ENCODE data around the gene PALM3. TPM values are rescaled to one million over a fixed set of nuclear protein-coding genes. Genes with fewer than 3 reads are reported as not detected.
A peak's percentile ranks its signal among the peaks of the same experiment; 100 is the strongest.

The PALM3 gene
- total RNA-seq, 1 experiment from 2014 or later: 21.8 TPM

- TSS peak; percentile 94 for BruUV-seq (replicated peaks)
- ChIA-PET POLR2A (ENCODE audit: low non-redundant PET) (no interaction called here), CTCF (no interaction called here)
- Histone ChIP-seq H3K27me3 (replicated peaks; ENCODE audit: insufficient read depth, low read depth, low read length, poor library complexity) (no peaks in the 10 kb centered on the region), H3K36me3 (ENCODE audit: insufficient read depth, low read length, poor library complexity, severe bottlenecking) (no peaks in the 10 kb centered on the region), H3K9me3 (ENCODE audit: low read depth, low read length, poor library complexity, severe bottlenecking) (no peaks in the 10 kb centered on the region), H3K4me1 (ENCODE audit: insufficient read depth, low read length, poor library complexity, severe bottlenecking) (peaks cover 3% of the 10 kb centered on the region), H3K4me3 (ENCODE audit: low read depth, low read length, poor library complexity, severe bottlenecking) (peak overlapping the region; percentile 73), H3K27ac (ENCODE audit: low read depth, low read length, poor library complexity, severe bottlenecking) (peak overlapping the region; percentile 84)
- DNase-seq (ENCODE audit: low spot score): peak; percentile 100
- intact Hi-C loops (cut with micrococcal nuclease; ENCODE audit: unreplicated experiment): no loop called here
- TF ChIP-seq CTCF (conservative IDR thresholded peaks at IDR 0.05; ENCODE audit: low read depth, low read length) (no peak), EZH2 (IDR thresholded peaks at IDR 0.05; ENCODE audit: borderline replicate concordance, low read depth, low read length, poor library complexity, severe bottlenecking) (no peak)
These were observed 19.3 kb upstream of the PALM3 start for GRCh38 chr19:14080887-14081796.

- POLR2A ChIA-PET (ENCODE audit: low non-redundant PET): no interaction called here
- Histone ChIP-seq H3K4me1 (ENCODE audit: insufficient read depth, low read length, poor library complexity, severe bottlenecking) (peaks cover 16% of the 10 kb centered on the region), H3K9me3 (ENCODE audit: low read depth, low read length, poor library complexity, severe bottlenecking) (no peaks in the 10 kb centered on the region), H3K27me3 (replicated peaks; ENCODE audit: insufficient read depth, low read depth, low read length, poor library complexity) (no peaks in the 10 kb centered on the region), H3K4me3 (ENCODE audit: low read depth, low read length, poor library complexity, severe bottlenecking) (no peak overlapping the region), H3K36me3 (ENCODE audit: insufficient read depth, low read length, poor library complexity, severe bottlenecking) (no peaks in the 10 kb centered on the region), H3K27ac (ENCODE audit: low read depth, low read length, poor library complexity, severe bottlenecking) (no peak overlapping the region)
- no TSS peak for BruUV-seq (replicated peaks)
- no peak for TF ChIP-seq EZH2 (IDR thresholded peaks at IDR 0.05; ENCODE audit: borderline replicate concordance, low read depth, low read length, poor library complexity, severe bottlenecking)
- TF ChIP-seq CTCF (conservative IDR thresholded peaks at IDR 0.05; ENCODE audit: low read depth, low read length): no peak
- DNase-seq (ENCODE audit: low spot score): no peak
- intact Hi-C loops (cut with micrococcal nuclease; ENCODE audit: unreplicated experiment): no loop called here
- CTCF ChIA-PET: no interaction called here
These were observed 16.5 kb upstream of the PALM3 start for GRCh38 chr19:14078411-14078810.

GRCh38 chr19:14073925-14074838, 12.3 kb upstream of the PALM3 start:
- no TSS peak for BruUV-seq (replicated peaks)
- TF ChIP-seq CTCF (conservative IDR thresholded peaks at IDR 0.05; ENCODE audit: low read depth, low read length): no peak
- TF ChIP-seq EZH2 (IDR thresholded peaks at IDR 0.05; ENCODE audit: borderline replicate concordance, low read depth, low read length, poor library complexity, severe bottlenecking): no peak

More at GRCh38 chr19:14073925-14074838, 12.3 kb upstream of the PALM3 start:
- ChIA-PET POLR2A (ENCODE audit: low non-redundant PET) (no interaction called here), CTCF (interaction anchor here (0.6 to 1.0 kb wide), 2 partner anchors 106 to 193 kb away, joined by 3 read pairs; no protein-coding TSS in a partner anchor)
- no peaks in the 10 kb centered on the region for H3K9me3 ChIP-seq (ENCODE audit: low read depth, low read length, poor library complexity, severe bottlenecking)
- H3K27ac ChIP-seq (ENCODE audit: low read depth, low read length, poor library complexity, severe bottlenecking): no peak overlapping the region
- H3K4me1 ChIP-seq (ENCODE audit: insufficient read depth, low read length, poor library complexity, severe bottlenecking): peaks cover 24% of the 10 kb centered on the region
- intact Hi-C loops (cut with micrococcal nuclease; ENCODE audit: unreplicated experiment): loop anchor here (5.0 kb wide), 2 partner anchors 67 to 477 kb away; partner anchors contain the start of gene RFX1
- DNase-seq (ENCODE audit: low spot score): peak; percentile 58
- no peaks in the 10 kb centered on the region for H3K36me3 ChIP-seq (ENCODE audit: insufficient read depth, low read length, poor library complexity, severe bottlenecking)
- no peaks in the 10 kb centered on the region for H3K27me3 ChIP-seq (replicated peaks; ENCODE audit: insufficient read depth, low read depth, low read length, poor library complexity)
- H3K4me3 ChIP-seq (ENCODE audit: low read depth, low read length, poor library complexity, severe bottlenecking): peak overlapping the region; percentile 49
